Activated B cell treated with CpG ODN at 0.5 μM for 24 hours (primary cell): Measurements from ENCODE around the gene CLK3. TPM values are rescaled to one million over a fixed set of nuclear protein-coding genes. Genes with fewer than 3 reads are reported as not detected.

Experiments used
- ATAC-seq: fragments of 200-7000 bp; cut with Tn5 transposase; one replicate; pipeline ENCODE4 v1.10.0; 2021; ENCODE audit warnings: low read depth, mild to moderate bottlenecking, moderate library complexity
- CTCF ChIA-PET: fragments of 350-600 bp; sonication (Branson Sonifier 250); formaldehyde crosslinking; loops from one replicate; lab custom pipeline; 2021; ENCODE audit warnings: antibody characterized with exemption; lab: Charles Lee
- POLR2A ChIA-PET: fragments of 350-600 bp; sonication (Branson Sonifier 250); formaldehyde crosslinking; loops from one replicate; lab custom pipeline; 2021; ENCODE audit warnings: antibody characterized with exemption; lab: Charles Lee
- DNase-seq: peaks from one replicate; pipeline ENCODE4 v3.0.0; 2022
- H3K27ac Mint-ChIP-seq: one replicate; pipeline ENCODE4 v1.8.0; 2020; ENCODE audit warnings: mixed read lengths
- H3K27me3 Mint-ChIP-seq: one replicate; pipeline ENCODE4 v1.8.0; 2021; ENCODE audit warnings: mixed read lengths
- H3K36me3 Mint-ChIP-seq: one replicate; pipeline ENCODE4 v1.8.0; 2021; ENCODE audit warnings: low read depth, mixed read lengths
- H3K4me1 Mint-ChIP-seq: one replicate; pipeline ENCODE4 v1.8.0; 2021; ENCODE audit warnings: mixed read lengths
- H3K4me3 Mint-ChIP-seq: one replicate; pipeline ENCODE4 v1.8.0; 2020; ENCODE audit warnings: mild to moderate bottlenecking, mixed read lengths
- H3K9me3 Mint-ChIP-seq: one replicate; pipeline ENCODE4 v1.8.0; 2020; ENCODE audit warnings: mixed read lengths
- intact Hi-C: fragments of 100-400 bp; cut with micrococcal nuclease; formaldehyde crosslinking; loops from one replicate; pipeline ENCODE4 v1.15.1; 2024
- total RNA-seq: library from RNA; stranded (reverse); gene quantifications from 2 replicates; pipeline ENCODE4 v1.2.3, GENCODE V29; 2022
- TF ChIP-seq, protein P1 (sequence below): fragments of 200-600 bp; IDR thresholded peaks from one replicate; pipeline ENCODE4 v1.8.0; 2022; ENCODE audit warnings: antibody characterized with exemption, mild to moderate bottlenecking

The CLK3 gene
- total RNA-seq, 1 donor from 2014 or later = 116 TPM

DNA sequence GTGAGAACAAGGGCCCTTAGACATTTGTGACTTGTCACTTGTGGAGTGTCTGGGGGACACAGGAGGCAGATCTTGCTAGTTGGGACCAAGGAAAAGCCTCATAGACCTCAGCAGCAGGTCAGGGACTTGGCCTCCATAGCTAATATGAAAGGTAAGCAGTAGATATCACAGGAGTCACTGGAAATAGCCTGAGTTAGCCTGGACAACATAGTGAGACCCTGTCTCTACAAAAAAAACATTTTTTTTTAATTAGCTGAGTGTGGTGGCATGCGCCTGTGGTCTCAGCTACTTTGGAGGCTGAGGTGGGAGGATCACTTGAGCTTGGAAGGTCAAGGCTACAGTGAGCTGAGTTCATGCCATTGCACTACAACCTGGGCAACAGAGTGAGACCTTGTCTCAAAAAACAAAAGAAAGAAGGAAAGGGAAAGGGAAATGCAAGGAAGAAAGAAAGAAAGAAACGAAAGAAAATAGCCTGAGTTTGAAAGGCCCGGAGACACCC is 37.1 kb upstream of the CLK3 start:
- TF ChIP-seq, protein P1, sequence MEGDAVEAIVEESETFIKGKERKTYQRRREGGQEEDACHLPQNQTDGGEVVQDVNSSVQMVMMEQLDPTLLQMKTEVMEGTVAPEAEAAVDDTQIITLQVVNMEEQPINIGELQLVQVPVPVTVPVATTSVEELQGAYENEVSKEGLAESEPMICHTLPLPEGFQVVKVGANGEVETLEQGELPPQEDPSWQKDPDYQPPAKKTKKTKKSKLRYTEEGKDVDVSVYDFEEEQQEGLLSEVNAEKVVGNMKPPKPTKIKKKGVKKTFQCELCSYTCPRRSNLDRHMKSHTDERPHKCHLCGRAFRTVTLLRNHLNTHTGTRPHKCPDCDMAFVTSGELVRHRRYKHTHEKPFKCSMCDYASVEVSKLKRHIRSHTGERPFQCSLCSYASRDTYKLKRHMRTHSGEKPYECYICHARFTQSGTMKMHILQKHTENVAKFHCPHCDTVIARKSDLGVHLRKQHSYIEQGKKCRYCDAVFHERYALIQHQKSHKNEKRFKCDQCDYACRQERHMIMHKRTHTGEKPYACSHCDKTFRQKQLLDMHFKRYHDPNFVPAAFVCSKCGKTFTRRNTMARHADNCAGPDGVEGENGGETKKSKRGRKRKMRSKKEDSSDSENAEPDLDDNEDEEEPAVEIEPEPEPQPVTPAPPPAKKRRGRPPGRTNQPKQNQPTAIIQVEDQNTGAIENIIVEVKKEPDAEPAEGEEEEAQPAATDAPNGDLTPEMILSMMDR = no peak
- Mint-ChIP-seq H3K27me3 (no peaks in the 10 kb centered on the region), H3K36me3 (peaks cover 74% of the 10 kb centered on the region), H3K9me3 (no peaks in the 10 kb centered on the region), H3K4me3 (no peak overlapping the region), H3K27ac (no peak overlapping the region), H3K4me1 (no peaks in the 10 kb centered on the region)
- intact Hi-C loops = no loop called here
- ChIA-PET POLR2A (interaction anchor here (0.7 kb wide), 1 partner anchor 15 kb away, joined by 9 read pairs; no protein-coding TSS in a partner anchor), CTCF (no interaction called here)
- ATAC-seq (no peak), DNase-seq (no peak)

DNA sequence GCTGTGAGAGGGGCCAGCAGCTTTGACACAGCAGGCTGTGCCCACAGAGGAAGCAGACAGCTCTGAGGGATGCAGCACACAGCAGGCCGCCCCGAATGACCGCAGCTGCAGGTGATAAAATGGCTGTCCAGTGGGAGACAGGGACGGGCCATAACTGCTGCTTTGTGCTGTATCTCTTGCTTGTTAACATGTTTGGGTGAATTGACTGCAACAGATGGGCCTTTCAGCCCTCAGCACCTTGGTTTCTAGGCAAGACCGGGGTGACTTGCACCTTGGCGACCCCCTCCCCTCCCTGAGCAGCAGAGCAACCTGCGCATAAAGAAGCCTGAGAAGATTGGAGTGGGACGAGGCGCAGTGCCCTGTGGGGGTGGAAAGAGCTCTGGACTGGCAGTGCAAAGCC is 36.6 kb upstream of the CLK3 start:
- CTCF ChIA-PET = no interaction called here
- Mint-ChIP-seq H3K4me1 (no peaks in the 10 kb centered on the region), H3K36me3 (peaks cover 74% of the 10 kb centered on the region), H3K9me3 (no peaks in the 10 kb centered on the region), H3K27ac (no peak overlapping the region), H3K27me3 (no peaks in the 10 kb centered on the region), H3K4me3 (no peak overlapping the region)
- POLR2A ChIA-PET = no interaction called here
- ATAC-seq = no peak
- intact Hi-C loops = no loop called here
- no peak for DNase-seq
- TF ChIP-seq, protein P1 = no peak

- DNase-seq (no peak), ATAC-seq (no peak)
- ChIA-PET CTCF (no interaction called here), POLR2A (interaction anchor here (0.6 kb wide), 1 partner anchor 626 kb away, joined by 6 read pairs; no protein-coding TSS in a partner anchor)
- Mint-ChIP-seq H3K36me3 (peaks cover 68% of the 10 kb centered on the region), H3K9me3 (no peaks in the 10 kb centered on the region), H3K27ac (no peak overlapping the region), H3K4me3 (no peak overlapping the region), H3K4me1 (no peaks in the 10 kb centered on the region), H3K27me3 (no peaks in the 10 kb centered on the region)
- intact Hi-C loops = no loop called here
- TF ChIP-seq, protein P1 = no peak
Measured at GRCh38 chr15:74580538-74581350, 34.9 kb upstream of the CLK3 start.

- ChIA-PET CTCF (no interaction called here), POLR2A (no interaction called here)
- H3K4me3 Mint-ChIP-seq = no peak overlapping the region
- TF ChIP-seq, protein P1 = no peak
- H3K9me3 Mint-ChIP-seq = no peaks in the 10 kb centered on the region
- intact Hi-C loops = no loop called here
- peaks cover 58% of the 10 kb centered on the region for H3K36me3 Mint-ChIP-seq
- DNase-seq (no peak), ATAC-seq (no peak)
- H3K27me3 Mint-ChIP-seq = no peaks in the 10 kb centered on the region
- H3K27ac Mint-ChIP-seq = no peak overlapping the region
- no peaks in the 10 kb centered on the region for H3K4me1 Mint-ChIP-seq
Measured at GRCh38 chr15:74584204-74584603, 31.4 kb upstream of the CLK3 start.

DNA sequence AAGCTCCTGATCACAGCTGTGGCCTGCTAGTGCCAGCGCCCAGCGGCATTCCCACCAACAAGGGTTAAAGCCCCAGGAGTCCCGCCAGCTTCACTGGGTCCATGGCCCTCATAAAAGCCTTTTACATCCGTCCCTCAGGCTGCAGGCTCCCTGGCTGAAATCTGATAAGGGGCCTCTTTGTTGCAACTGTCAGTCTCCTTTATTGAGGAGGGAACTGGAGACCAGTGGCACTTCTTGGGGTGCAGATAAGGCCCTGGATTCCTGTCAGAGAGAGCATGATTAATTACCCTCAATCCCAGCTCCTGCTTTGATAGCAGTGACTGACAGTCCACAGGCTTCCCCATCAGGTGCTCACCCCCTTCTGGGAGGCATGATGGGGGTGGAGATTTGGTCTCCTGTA is 30.9 kb upstream of the CLK3 start:
- TF ChIP-seq, protein P1 = no peak
- DNase-seq = no peak
- POLR2A ChIA-PET = no interaction called here

More for the DNA sequence above, 30.9 kb upstream of the CLK3 start:
- Mint-ChIP-seq H3K4me1 (no peaks in the 10 kb centered on the region), H3K27ac (no peak overlapping the region), H3K4me3 (no peak overlapping the region), H3K27me3 (no peaks in the 10 kb centered on the region), H3K36me3 (peaks cover 58% of the 10 kb centered on the region), H3K9me3 (no peaks in the 10 kb centered on the region)
- intact Hi-C loops = no loop called here
- CTCF ChIA-PET = no interaction called here
- ATAC-seq = no peak
